GM18870 (cell line): Measurements from ENCODE around the gene NBEAL1.
"Not testable (repeated sequence)": the region's sequence is repeated elsewhere in the genome, so short reads cannot be mapped to it uniquely, and the experiment has no call there.

ENCODE experiments used
- ATAC-seq: cut with Tn5 transposase; IDR thresholded peaks from one replicate; pipeline ENCODE4 v1.9.1; 2021; ENCODE audit warnings: moderate library complexity; ENCODE audit not compliant: unreplicated experiment

Gene NBEAL1

GRCh38 chr2:203038586-203038985 lies 23.9 kb downstream of the NBEAL1 start:
- ATAC-seq: no peak

- ATAC-seq: not testable (repeated sequence)
Measured at GRCh38 chr2:203039211-203039610, 24.5 kb downstream of the NBEAL1 start.

GRCh38 chr2:203040966-203041521 lies 26.4 kb downstream of the NBEAL1 start:
- ATAC-seq: no peak

- no peak for ATAC-seq
Measured at GRCh38 chr2:203042178-203042577, 27.5 kb downstream of the NBEAL1 start.

- ATAC-seq: no peak
Measured at GRCh38 chr2:203043226-203043625, 28.6 kb downstream of the NBEAL1 start.

GRCh38 chr2:203045867-203046266 lies 31.2 kb downstream of the NBEAL1 start:
- ATAC-seq: no peak

GRCh38 chr2:203052539-203052938 lies 37.9 kb downstream of the NBEAL1 start:
- no peak for ATAC-seq

GRCh38 chr2:203059567-203060240 lies 45.0 kb downstream of the NBEAL1 start:
- no peak for ATAC-seq

- ATAC-seq: no peak
Measured at GRCh38 chr2:203061346-203061745, 46.7 kb downstream of the NBEAL1 start.

- no peak for ATAC-seq
Measured at GRCh38 chr2:203062126-203062525, 47.5 kb downstream of the NBEAL1 start.

- ATAC-seq: not testable (repeated sequence)
Measured at GRCh38 chr2:203066519-203067091, 51.9 kb downstream of the NBEAL1 start.

- no peak for ATAC-seq
Measured at GRCh38 chr2:203070701-203071100, 56.0 kb downstream of the NBEAL1 start.

- ATAC-seq: no peak
Measured at GRCh38 chr2:203071148-203071547, 56.5 kb downstream of the NBEAL1 start.

GRCh38 chr2:203072371-203072770 lies 57.7 kb downstream of the NBEAL1 start:
- no peak for ATAC-seq

- ATAC-seq: no peak
Measured at GRCh38 chr2:203077451-203077850, 62.8 kb downstream of the NBEAL1 start.

GRCh38 chr2:203080447-203081045 lies 65.9 kb downstream of the NBEAL1 start:
- no peak for ATAC-seq

- no peak for ATAC-seq
Measured at GRCh38 chr2:203083328-203083727, 68.7 kb downstream of the NBEAL1 start.

- ATAC-seq: not testable (repeated sequence)
Measured at GRCh38 chr2:203086381-203086780, 71.7 kb downstream of the NBEAL1 start.

GRCh38 chr2:203090721-203091120 lies 76.0 kb downstream of the NBEAL1 start:
- ATAC-seq: not testable (repeated sequence)

GRCh38 chr2:203097735-203098134 lies 83.1 kb downstream of the NBEAL1 start:
- no peak for ATAC-seq

GRCh38 chr2:203102357-203102756 lies 87.7 kb downstream of the NBEAL1 start:
- ATAC-seq: not testable (repeated sequence)

GRCh38 chr2:203104273-203104672 lies 89.6 kb downstream of the NBEAL1 start:
- no peak for ATAC-seq
